Muscle layer of duodenum (tissue), 2 donors: ENCODE results near the gene ZNF783.
"Not testable (repeated sequence)": the region's sequence is repeated elsewhere in the genome, so short reads cannot be mapped to it uniquely, and the experiment has no call there.

ENCODE experiments used
- H3K27ac ChIP-seq: one replicate; pipeline ENCODE4 v1.7.0; 2013; ENCODE audit warnings: mild to moderate bottlenecking, low read length
- H3K27me3 ChIP-seq: one replicate; pipeline ENCODE4 v1.7.0; 2013; ENCODE audit warnings: low read depth, mild to moderate bottlenecking, control low read depth, low read length
- H3K36me3 ChIP-seq, 2 donors: one replicate each; pipeline ENCODE4 v1.7.0; 2013; ENCODE audit warnings: low read length in 2 of 2, control low read depth in 1 of 2, mild to moderate bottlenecking in 1 of 2; ENCODE audit not compliant: insufficient read depth in 2 of 2, control insufficient read depth in 1 of 2
- H3K4me1 ChIP-seq, 2 donors: one replicate each; pipeline ENCODE4 v1.7.0; 2013; ENCODE audit warnings: low read length in 2 of 2, mild to moderate bottlenecking in 2 of 2, control low read depth in 1 of 2, moderate library complexity in 1 of 2; ENCODE audit not compliant: insufficient read depth in 2 of 2, control insufficient read depth in 1 of 2
- H3K4me3 ChIP-seq, 2 donors: one replicate each; pipeline ENCODE4 v1.7.0; 2013; ENCODE audit warnings: low read length in 2 of 2, low read depth in 1 of 2, mild to moderate bottlenecking in 1 of 2
- H3K9me3 ChIP-seq, 2 donors: one replicate each; pipeline ENCODE4 v1.7.0; 2013; ENCODE audit warnings: low read length in 2 of 2, control low read depth in 1 of 2, mild to moderate bottlenecking in 1 of 2; ENCODE audit not compliant: control insufficient read depth in 1 of 2
- donor health status: healthy.

Gene ZNF783

DNA sequence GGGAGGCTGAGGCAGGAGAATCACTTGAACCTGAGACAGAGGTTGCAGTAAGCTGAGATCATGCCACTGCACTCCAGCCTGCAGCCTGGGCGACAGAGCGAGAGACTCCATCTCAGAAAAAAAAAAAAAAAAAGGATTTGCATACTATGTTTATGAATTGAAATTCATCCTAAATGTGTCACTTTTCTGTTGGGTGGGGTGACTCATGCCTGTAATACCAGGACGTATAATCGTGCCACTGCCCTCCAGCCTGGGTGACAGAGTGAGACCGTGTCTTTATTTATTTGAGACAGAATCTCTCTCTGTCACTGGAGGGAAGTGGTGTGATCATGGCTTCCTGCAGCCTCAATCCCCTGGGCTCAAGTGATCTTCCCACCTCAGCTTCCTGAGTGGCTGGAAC is 16.8 kb upstream of the ZNF783 start:
- H3K9me3 ChIP-seq: no peaks in the 10 kb centered on the region
- H3K36me3 ChIP-seq: peaks cover 0 to 4% of the 10 kb centered on the region in 2 donors
- H3K4me3 ChIP-seq: no peak overlapping the region
- H3K27ac ChIP-seq: no peak overlapping the region
- no peaks in the 10 kb centered on the region for H3K27me3 ChIP-seq
- H3K4me1 ChIP-seq: peaks cover 7 to 15% of the 10 kb centered on the region in 2 donors

DNA sequence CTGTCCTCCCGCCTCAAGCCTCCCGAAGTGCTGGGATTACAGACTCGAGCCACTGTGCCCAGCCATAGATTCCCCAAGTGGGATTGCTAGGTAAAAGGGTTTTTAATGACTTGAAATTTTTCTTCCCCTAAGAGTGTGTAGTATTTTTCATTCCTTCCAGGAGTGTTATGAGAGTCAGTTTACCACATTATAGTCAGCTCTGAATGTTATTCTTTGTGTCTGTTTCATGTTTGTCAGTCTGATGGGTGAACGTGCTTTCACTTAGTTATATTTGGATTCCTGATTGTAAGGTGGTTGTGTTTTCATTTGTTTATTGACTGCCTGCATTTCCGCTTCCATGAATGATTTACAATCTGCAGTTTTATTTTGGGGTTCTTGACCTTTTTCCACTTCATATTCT is 16.3 kb upstream of the ZNF783 start:
- Histone ChIP-seq H3K4me3 (no peak overlapping the region), H3K27ac (no peak overlapping the region), H3K27me3 (no peaks in the 10 kb centered on the region), H3K9me3 (no peaks in the 10 kb centered on the region), H3K4me1 (peaks cover 2 to 10% of the 10 kb centered on the region in 2 donors), H3K36me3 (peaks cover 4 to 9% of the 10 kb centered on the region in 2 donors)

DNA sequence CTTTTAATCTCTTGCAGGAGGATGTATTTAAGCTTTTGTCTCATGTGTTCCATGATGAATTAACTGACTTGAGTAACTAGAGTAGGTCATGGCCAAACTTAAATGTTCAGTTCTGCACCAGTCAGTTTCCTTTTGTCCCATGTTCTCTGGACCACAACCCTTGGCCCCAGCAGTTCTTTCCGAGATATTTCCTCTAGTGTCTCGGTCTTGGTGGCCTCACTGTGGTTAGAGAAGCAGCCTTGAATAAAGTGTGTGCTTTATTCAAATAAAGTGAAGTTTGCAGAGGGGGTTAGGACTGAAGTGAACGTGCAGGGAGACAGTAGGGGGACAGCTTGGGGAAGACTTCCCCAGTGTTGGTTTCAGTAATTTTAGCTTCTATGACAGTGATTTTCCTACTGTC is 13.2 kb upstream of the ZNF783 start:
- no peaks in the 10 kb centered on the region for H3K27me3 ChIP-seq
- no peaks in the 10 kb centered on the region for H3K9me3 ChIP-seq
- no peak overlapping the region for H3K27ac ChIP-seq
- H3K4me3 ChIP-seq: no peak overlapping the region
- H3K36me3 ChIP-seq: peaks cover 26 to 34% of the 10 kb centered on the region in 2 donors
- H3K4me1 ChIP-seq: no peaks in the 10 kb centered on the region

DNA sequence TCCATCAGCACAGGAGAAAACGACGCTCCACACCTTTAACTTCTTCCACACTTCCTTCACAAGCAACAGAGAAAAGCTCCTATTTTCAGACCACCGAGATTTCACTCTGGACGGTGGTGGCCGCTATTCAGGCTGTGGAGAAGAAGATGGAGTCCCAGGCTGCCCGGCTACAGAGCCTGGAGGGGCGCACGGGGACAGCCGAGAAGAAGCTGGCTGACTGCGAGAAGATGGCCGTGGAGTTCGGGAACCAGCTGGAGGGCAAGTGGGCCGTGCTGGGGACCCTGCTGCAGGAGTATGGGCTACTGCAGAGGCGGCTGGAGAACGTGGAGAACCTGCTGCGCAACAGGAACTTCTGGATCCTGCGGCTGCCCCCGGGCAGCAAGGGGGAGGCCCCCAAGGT is 11.8 kb upstream of the ZNF783 start:
- H3K36me3 ChIP-seq: peaks cover 38 to 47% of the 10 kb centered on the region in 2 donors

DNA sequence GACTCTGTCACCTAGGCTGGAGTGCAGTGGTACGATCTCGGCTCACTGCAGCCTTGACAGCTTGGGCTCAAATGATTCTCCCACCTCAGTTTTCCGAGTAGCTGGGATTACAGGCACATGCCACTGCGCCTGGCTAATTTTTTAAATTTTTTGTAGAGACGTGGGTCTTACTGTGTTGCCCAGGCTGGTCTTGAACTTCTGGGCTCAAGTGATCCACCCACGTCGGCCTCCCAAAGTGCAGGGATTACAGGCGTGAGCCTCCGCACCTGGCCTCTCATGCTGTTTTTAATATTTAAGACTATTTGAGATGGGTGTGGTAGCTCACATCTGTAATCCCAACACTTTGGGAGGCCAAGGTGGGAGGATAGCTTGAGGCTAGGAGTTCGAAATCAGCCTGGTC is 10.5 kb upstream of the ZNF783 start:
- H3K27ac ChIP-seq, H3K4me3 ChIP-seq, H3K9me3 ChIP-seq, H3K27me3 ChIP-seq, H3K4me1 ChIP-seq: not testable (repeated sequence)
- peaks cover 43 to 59% of the 10 kb centered on the region in 2 donors for H3K36me3 ChIP-seq

More for the DNA sequence above, 11.8 kb upstream of the ZNF783 start:
- not testable (repeated sequence) for H3K27me3 ChIP-seq, H3K9me3 ChIP-seq, H3K4me3 ChIP-seq, H3K4me1 ChIP-seq, H3K27ac ChIP-seq

DNA sequence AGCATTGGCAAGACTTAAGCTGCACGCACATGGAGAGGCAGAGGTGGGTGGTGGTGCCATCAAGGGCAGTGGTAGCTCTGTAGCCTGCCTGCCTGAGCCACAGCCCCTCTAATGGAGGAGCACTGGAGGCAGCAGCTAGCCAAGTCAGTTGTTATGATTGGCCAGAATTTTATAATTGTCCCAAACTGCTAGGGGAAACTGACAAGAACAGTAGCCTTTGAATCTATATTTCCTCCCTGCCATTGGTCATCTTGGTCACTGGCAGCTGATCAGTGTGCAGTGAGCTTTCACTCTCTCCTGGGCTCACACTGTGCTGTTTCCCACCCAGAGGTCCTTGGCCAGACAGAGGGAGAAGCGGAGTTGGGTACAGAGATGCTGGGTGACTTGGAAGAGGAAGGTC is 9.6 kb upstream of the ZNF783 start:
- no peaks in the 10 kb centered on the region for H3K9me3 ChIP-seq
- no peaks in the 10 kb centered on the region for H3K27me3 ChIP-seq
- H3K27ac ChIP-seq: no peak overlapping the region
- H3K4me1 ChIP-seq: no peaks in the 10 kb centered on the region
- H3K36me3 ChIP-seq: peaks cover 43 to 63% of the 10 kb centered on the region in 2 donors
- no peak overlapping the region for H3K4me3 ChIP-seq

DNA sequence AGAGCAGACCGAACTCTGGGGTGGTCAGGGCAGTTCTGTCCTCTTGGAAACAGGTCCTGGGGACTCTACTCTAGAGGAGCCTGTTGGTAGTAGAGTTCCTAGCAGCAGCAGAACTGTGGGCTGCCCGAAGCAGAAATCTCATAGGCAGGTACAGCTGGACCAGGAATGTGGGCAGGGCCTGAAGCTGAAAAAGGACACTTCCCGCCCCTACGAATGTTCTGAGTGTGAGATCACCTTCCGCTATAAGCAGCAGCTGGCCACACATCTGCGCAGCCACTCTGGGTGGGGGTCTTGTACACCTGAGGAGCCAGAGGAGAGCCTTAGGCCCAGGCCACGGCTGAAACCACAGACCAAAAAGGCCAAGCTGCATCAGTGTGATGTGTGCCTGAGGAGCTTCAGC is 8.3 kb upstream of the ZNF783 start:
- Histone ChIP-seq H3K36me3 (peaks cover 43 to 63% of the 10 kb centered on the region in 2 donors), H3K27me3 (no peaks in the 10 kb centered on the region), H3K4me1 (no peaks in the 10 kb centered on the region), H3K27ac (no peak overlapping the region), H3K4me3 (no peak overlapping the region), H3K9me3 (no peaks in the 10 kb centered on the region)

DNA sequence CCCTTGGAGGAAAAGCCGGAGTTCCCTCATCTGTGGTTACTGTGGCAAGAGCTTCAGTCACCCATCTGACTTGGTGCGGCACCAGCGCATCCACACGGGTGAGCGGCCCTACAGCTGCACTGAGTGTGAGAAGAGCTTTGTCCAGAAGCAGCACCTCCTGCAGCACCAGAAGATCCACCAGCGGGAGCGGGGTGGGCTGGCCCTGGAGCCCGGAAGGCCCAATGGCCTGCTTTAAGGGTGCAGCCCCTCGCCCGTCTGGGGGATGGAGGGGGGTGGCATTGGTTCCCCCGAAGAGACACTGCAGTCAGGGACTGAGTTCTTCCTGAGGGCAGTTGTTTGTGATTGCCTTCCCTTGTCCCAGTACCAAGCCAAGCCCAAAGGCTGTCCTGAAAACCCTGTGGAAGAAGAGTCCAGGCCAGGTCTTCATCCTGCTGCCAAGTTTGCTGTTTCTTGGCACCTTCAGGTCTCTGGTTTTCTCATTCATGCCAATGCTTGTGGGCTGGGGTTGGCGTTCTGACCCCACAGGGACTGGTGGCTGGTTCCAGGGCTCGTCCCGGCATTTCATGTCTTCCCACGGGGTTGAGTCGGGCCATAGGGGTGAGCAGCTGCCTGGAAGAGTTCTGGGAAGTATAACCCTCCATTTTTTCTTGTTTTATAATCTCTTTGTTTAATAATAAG is 7.7 kb upstream of the ZNF783 start:
- no peak overlapping the region for H3K27ac ChIP-seq
- no peak overlapping the region for H3K4me3 ChIP-seq
- H3K27me3 ChIP-seq: no peaks in the 10 kb centered on the region
- peaks cover 43 to 63% of the 10 kb centered on the region in 2 donors for H3K36me3 ChIP-seq
- no peaks in the 10 kb centered on the region for H3K9me3 ChIP-seq
- no peaks in the 10 kb centered on the region for H3K4me1 ChIP-seq

DNA sequence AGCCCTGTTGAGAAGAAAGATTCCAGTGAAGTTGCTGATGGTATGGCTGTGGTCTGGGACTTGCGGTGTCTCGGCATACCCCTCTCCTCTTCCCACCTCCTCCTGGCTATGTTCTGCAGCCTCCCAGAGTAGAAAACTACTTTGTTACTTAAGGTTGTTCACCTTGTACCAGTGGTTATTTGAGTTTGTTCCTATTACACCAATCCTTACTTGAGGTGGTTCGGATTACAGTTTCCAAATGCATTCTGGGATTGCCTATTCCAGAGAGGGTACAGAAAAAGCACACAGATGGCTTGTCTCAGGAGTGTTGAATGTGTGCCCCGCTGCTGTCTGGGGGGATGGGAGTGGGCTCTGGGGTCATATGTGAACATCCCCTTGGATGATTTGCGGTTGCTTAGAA is 6.8 kb upstream of the ZNF783 start:
- H3K27ac ChIP-seq: no peak overlapping the region
- peaks cover 43 to 60% of the 10 kb centered on the region in 2 donors for H3K36me3 ChIP-seq
- no peaks in the 10 kb centered on the region for H3K9me3 ChIP-seq
- no peaks in the 10 kb centered on the region for H3K27me3 ChIP-seq
- H3K4me3 ChIP-seq: no peak overlapping the region
- no peaks in the 10 kb centered on the region for H3K4me1 ChIP-seq

DNA sequence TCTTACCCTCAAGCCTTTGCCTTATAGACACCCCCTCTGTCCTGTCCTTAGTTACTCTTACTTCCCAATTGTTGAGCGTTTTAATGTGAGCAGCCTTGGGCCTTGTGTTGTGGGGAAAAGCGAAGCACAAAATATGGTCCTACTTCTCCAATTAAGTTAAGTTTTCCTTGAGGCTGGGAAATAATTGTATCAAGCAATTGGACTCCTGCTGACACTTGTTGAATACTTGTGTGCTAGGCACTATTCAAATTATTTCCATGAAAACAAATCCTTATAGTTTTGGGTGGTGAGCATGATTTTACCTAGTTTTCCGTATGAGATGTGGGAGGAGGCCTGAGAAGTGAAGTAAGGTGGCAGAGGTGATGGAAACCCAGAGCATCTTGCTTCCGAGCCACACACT is 5.4 kb upstream of the ZNF783 start:
- Histone ChIP-seq H3K27ac (no peak overlapping the region), H3K9me3 (no peaks in the 10 kb centered on the region), H3K4me1 (no peaks in the 10 kb centered on the region), H3K4me3 (no peak overlapping the region), H3K36me3 (peaks cover 37 to 51% of the 10 kb centered on the region in 2 donors), H3K27me3 (no peaks in the 10 kb centered on the region)

DNA sequence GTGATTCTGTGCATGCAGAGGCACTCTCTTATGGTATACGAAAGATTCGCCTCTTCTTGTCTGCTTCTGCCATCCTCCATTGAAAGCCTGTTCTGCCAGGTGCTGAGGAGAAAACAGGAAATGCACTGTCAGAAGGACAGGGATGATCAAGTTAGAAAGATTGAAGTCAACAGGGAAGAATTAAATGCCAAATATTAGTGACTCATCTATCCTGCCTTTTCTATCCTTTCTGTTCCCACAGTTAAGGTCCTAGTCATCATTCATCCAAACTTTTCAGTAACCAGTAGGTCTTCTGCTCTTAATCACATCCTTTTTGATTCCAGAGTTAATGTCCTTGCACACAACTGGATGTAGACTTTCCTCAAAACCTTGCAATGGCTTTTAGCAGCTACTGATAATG is 4.8 kb upstream of the ZNF783 start:
- H3K4me1 ChIP-seq: no peaks in the 10 kb centered on the region
- no peaks in the 10 kb centered on the region for H3K27me3 ChIP-seq
- no peak overlapping the region for H3K4me3 ChIP-seq
- H3K27ac ChIP-seq: no peak overlapping the region
- H3K9me3 ChIP-seq: no peaks in the 10 kb centered on the region
- H3K36me3 ChIP-seq: peaks cover 33 to 45% of the 10 kb centered on the region in 2 donors

DNA sequence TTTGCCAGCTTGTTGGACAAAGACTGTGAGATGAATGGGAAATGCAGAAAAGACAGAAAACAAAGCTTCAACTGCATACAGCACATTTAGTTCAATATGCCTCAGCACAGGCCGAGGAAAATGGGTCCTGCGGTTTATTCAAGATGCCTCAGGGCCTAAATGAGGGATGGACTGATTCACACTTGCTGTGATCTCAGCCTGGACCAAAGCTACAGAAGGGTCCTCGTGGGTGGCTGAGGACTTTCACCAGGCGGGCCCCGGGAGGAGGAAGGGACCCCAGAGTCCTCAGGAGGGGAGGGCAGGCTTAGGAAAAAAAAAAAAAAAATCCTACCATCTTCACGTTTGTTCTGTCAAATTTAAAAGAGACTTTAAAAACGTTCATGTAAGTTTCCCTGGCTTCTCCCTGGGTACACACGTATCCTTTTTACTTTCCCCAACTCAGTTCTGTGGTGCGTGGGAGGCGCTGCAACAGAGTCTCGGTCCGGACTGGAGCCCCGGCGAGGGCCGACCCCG is 624 bp upstream of the ZNF783 start:
- Histone ChIP-seq H3K27me3 (no peaks in the 10 kb centered on the region), H3K36me3 (peaks cover 0 to 19% of the 10 kb centered on the region in 2 donors), H3K27ac (peak overlapping the region; percentile 75), H3K4me1 (peaks cover 0 to 8% of the 10 kb centered on the region in 2 donors), H3K4me3 (peak overlapping the region; percentile 52 to 63), H3K9me3 (no peaks in the 10 kb centered on the region)
